HUES6 (cell line): ENCODE results near the gene NBDY.
A peak's percentile ranks its signal among the peaks of the same experiment; 100 is the strongest.
"Not testable (repeated sequence)": the region's sequence is repeated elsewhere in the genome, so short reads cannot be mapped to it uniquely, and the experiment has no call there.

Experiments used
- H3K27ac ChIP-seq: 2 replicates; pipeline ENCODE4 v1.7.0; 2013; ENCODE audit warnings: low read depth, mild to moderate bottlenecking, low read length, inconsistent platforms
- H3K27me3 ChIP-seq: 2 replicates; pipeline ENCODE4 v1.6.1; 2013; ENCODE audit warnings: low read length; ENCODE audit not compliant: control insufficient read depth, insufficient read depth
- H3K36me3 ChIP-seq: 2 replicates; pipeline ENCODE4 v1.6.1; 2013; ENCODE audit warnings: low read length; ENCODE audit not compliant: control insufficient read depth, insufficient read depth
- H3K4me1 ChIP-seq: 2 replicates; pipeline ENCODE4 v1.6.1; 2013; ENCODE audit warnings: low read length; ENCODE audit not compliant: control insufficient read depth, insufficient read depth
- H3K4me3 ChIP-seq: 2 replicates; pipeline ENCODE4 v1.5.1; 2013; ENCODE audit warnings: low read depth, low read length
- H3K9ac ChIP-seq: one replicate; pipeline ENCODE4 v1.6.1; 2013; ENCODE audit warnings: mild to moderate bottlenecking, low read length
- H3K9me3 ChIP-seq: 2 replicates; pipeline ENCODE4 v1.6.1; 2013; ENCODE audit warnings: low read depth, low read length; ENCODE audit not compliant: control insufficient read depth, insufficient read depth

NBDY gene

GRCh38 chrX:56751071-56751470 lies 22.0 kb downstream of the NBDY start:
- no peaks in the 10 kb centered on the region for H3K27me3 ChIP-seq
- H3K4me1 ChIP-seq: 0 out of 2 replicates have a peak, but pooled peaks cover 3% of the 10 kb centered on the region
- H3K9ac ChIP-seq: no peak overlapping the region
- peaks cover 5% of the 10 kb centered on the region; the same call in 1 of the 2 replicates for H3K36me3 ChIP-seq
- H3K27ac ChIP-seq: no peak overlapping the region
- H3K9me3 ChIP-seq: 0 out of 2 replicates have a peak, but pooled peaks cover 7% of the 10 kb centered on the region
- H3K4me3 ChIP-seq: no peak overlapping the region

GRCh38 chrX:56757327-56757726 lies 28.3 kb downstream of the NBDY start:
- Histone ChIP-seq H3K9ac (no peak overlapping the region), H3K9me3 (peaks cover 3% of the 10 kb centered on the region; the same call in 1 of the 2 replicates), H3K4me3 (no peak overlapping the region), H3K4me1 (no peaks in the 10 kb centered on the region), H3K36me3 (peaks cover 5% of the 10 kb centered on the region; the same call in 1 of the 2 replicates), H3K27ac (no peak overlapping the region), H3K27me3 (no peaks in the 10 kb centered on the region)

- no peaks in the 10 kb centered on the region for H3K36me3 ChIP-seq
- H3K27me3 ChIP-seq: no peaks in the 10 kb centered on the region
- H3K9ac ChIP-seq: no peak overlapping the region
- H3K4me1 ChIP-seq: peaks cover 3% of the 10 kb centered on the region; the same call in 1 of the 2 replicates
- no peak overlapping the region for H3K4me3 ChIP-seq
- no peak overlapping the region for H3K27ac ChIP-seq
- peaks cover 3% of the 10 kb centered on the region; the same call in 1 of the 2 replicates for H3K9me3 ChIP-seq
Measured at GRCh38 chrX:56758456-56758855, 29.4 kb downstream of the NBDY start.

- H3K4me3 ChIP-seq: no peak overlapping the region
- no peaks in the 10 kb centered on the region; the same call in 1 of the 2 replicates for H3K9me3 ChIP-seq
- H3K9ac ChIP-seq: no peak overlapping the region
- H3K27me3 ChIP-seq: no peaks in the 10 kb centered on the region
- peaks cover 15% of the 10 kb centered on the region for H3K4me1 ChIP-seq
- H3K36me3 ChIP-seq: no peaks in the 10 kb centered on the region
- no peak overlapping the region for H3K27ac ChIP-seq
Measured at GRCh38 chrX:56759736-56760409, 30.8 kb downstream of the NBDY start.

GRCh38 chrX:56760410-56761124 lies 31.5 kb downstream of the NBDY start:
- not testable (repeated sequence) for H3K9me3 ChIP-seq, H3K4me3 ChIP-seq, H3K9ac ChIP-seq, H3K36me3 ChIP-seq, H3K27me3 ChIP-seq, H3K27ac ChIP-seq
- H3K4me1 ChIP-seq: peaks cover 22% of the 10 kb centered on the region

- no peak overlapping the region for H3K4me3 ChIP-seq
- no peaks in the 10 kb centered on the region; the same call in 1 of the 2 replicates for H3K9me3 ChIP-seq
- H3K27me3 ChIP-seq: no peaks in the 10 kb centered on the region
- no peak overlapping the region for H3K9ac ChIP-seq
- no peak overlapping the region for H3K27ac ChIP-seq
- H3K36me3 ChIP-seq: no peaks in the 10 kb centered on the region
- peaks cover 28% of the 10 kb centered on the region for H3K4me1 ChIP-seq
Measured at GRCh38 chrX:56761167-56761566, 32.1 kb downstream of the NBDY start.

- Histone ChIP-seq H3K9me3 (no peaks in the 10 kb centered on the region; the same call in 1 of the 2 replicates), H3K27me3 (no peaks in the 10 kb centered on the region), H3K9ac (no peak overlapping the region), H3K4me1 (peaks cover 39% of the 10 kb centered on the region), H3K27ac (no peak overlapping the region), H3K36me3 (no peaks in the 10 kb centered on the region), H3K4me3 (no peak overlapping the region)
Measured at GRCh38 chrX:56762220-56762619, 33.2 kb downstream of the NBDY start.

GRCh38 chrX:56762707-56763555 lies 33.9 kb downstream of the NBDY start:
- Histone ChIP-seq H3K9ac (no peak overlapping the region), H3K27me3 (no peaks in the 10 kb centered on the region), H3K36me3 (no peaks in the 10 kb centered on the region), H3K4me3 (no peak overlapping the region), H3K4me1 (peaks cover 39% of the 10 kb centered on the region), H3K27ac (peak overlapping the region; percentile 51; the same call in 1 of the 2 replicates), H3K9me3 (no peaks in the 10 kb centered on the region; the same call in 1 of the 2 replicates)

GRCh38 chrX:56763556-56764152 lies 34.6 kb downstream of the NBDY start:
- Histone ChIP-seq H3K4me3 (peak overlapping the region; percentile 36; the same call in 1 of the 2 replicates), H3K4me1 (peaks cover 39% of the 10 kb centered on the region), H3K27ac (peak overlapping the region; percentile 51; the same call in 1 of the 2 replicates), H3K9me3 (no peaks in the 10 kb centered on the region; the same call in 1 of the 2 replicates), H3K36me3 (no peaks in the 10 kb centered on the region), H3K27me3 (no peaks in the 10 kb centered on the region), H3K9ac (peak overlapping the region; percentile 68)

GRCh38 chrX:56764153-56764974 lies 35.3 kb downstream of the NBDY start:
- Histone ChIP-seq H3K4me3 (peak overlapping the region; percentile 36; the same call in 1 of the 2 replicates), H3K36me3 (no peaks in the 10 kb centered on the region), H3K4me1 (peaks cover 39% of the 10 kb centered on the region), H3K9me3 (no peaks in the 10 kb centered on the region; the same call in 1 of the 2 replicates), H3K9ac (peak overlapping the region; percentile 68), H3K27me3 (no peaks in the 10 kb centered on the region), H3K27ac (peak overlapping the region; percentile 51; the same call in 1 of the 2 replicates)
